ENCODE results near the gene PXDN.

PXDN gene

DNA sequence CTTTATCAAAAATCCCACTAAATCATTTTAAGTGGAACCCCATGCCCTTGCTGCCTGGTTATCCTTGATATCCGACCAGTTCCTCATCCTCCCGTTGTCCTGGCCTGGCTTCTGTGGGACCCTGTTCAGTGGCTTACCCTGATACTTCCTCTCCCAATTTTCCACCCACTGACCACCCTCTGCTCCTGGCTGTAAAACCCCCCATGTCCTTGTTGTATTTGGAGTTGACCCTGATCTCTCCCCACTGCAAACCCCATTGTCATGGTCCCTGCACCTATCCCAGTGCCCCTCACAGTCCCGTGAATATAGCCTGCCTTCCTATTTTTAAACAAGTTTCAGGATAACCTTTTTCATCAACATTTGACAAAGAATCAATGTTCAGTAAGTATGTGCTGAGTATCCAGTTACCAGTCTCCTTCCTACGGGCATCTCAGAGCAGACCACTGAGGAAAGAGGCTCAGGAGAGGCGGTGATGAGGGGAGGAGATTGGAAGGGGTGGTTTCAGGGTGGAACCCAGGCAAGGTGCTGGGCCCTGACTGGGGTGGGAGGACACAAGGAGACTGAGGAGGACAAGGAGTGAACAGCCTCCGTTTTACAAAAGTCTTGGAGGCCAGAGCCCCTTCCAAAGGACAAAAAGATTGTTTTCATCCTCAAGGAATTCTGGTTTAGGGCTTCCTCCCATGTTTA, 131.8 kb downstream of the PXDN start:
- Histone ChIP-seq H3K9me3 (ENCODE audit: insufficient read depth, low read length, severe bottlenecking) (no peaks in the 10 kb centered on the region), H3K27me3 (ENCODE audit: insufficient read depth, low read length, poor library complexity) (no peaks in the 10 kb centered on the region), H4K20me1 (ENCODE audit: insufficient read depth, low read length) (no peaks in the 10 kb centered on the region), H3K4me2 (ENCODE audit: insufficient read depth, low read length) (no peak overlapping the region), H3K27ac (ENCODE audit: low read length) (no peak overlapping the region), H3K4me1 (ENCODE audit: insufficient read depth, low read length) (peaks cover 11% of the 10 kb centered on the region; the same call in 1 of the 2 replicates), H3K79me2 (ENCODE audit: insufficient read depth, low read length) (no peaks in the 10 kb centered on the region), H3K4me3 (ENCODE audit: low read depth in 1 of 2, low read length in 2 of 2) (no peak overlapping the region), H2AFZ (ENCODE audit: low read depth, low read length) (no peak overlapping the region), H3K9ac (ENCODE audit: low read depth, low read length) (no peak overlapping the region), H3K36me3 (ENCODE audit: insufficient read depth, low read length) (no peaks in the 10 kb centered on the region)
- ATAC-seq (ENCODE audit: insufficient read depth, low read depth) = no peak
- no peak for TF ChIP-seq EZH2 (IDR thresholded peaks at IDR 0.05; ENCODE audit: borderline replicate concordance, low read depth, low read length, severe bottlenecking)
- TF ChIP-seq, protein P1, sequence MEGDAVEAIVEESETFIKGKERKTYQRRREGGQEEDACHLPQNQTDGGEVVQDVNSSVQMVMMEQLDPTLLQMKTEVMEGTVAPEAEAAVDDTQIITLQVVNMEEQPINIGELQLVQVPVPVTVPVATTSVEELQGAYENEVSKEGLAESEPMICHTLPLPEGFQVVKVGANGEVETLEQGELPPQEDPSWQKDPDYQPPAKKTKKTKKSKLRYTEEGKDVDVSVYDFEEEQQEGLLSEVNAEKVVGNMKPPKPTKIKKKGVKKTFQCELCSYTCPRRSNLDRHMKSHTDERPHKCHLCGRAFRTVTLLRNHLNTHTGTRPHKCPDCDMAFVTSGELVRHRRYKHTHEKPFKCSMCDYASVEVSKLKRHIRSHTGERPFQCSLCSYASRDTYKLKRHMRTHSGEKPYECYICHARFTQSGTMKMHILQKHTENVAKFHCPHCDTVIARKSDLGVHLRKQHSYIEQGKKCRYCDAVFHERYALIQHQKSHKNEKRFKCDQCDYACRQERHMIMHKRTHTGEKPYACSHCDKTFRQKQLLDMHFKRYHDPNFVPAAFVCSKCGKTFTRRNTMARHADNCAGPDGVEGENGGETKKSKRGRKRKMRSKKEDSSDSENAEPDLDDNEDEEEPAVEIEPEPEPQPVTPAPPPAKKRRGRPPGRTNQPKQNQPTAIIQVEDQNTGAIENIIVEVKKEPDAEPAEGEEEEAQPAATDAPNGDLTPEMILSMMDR (IDR thresholded peaks at IDR 0.05; ENCODE audit: borderline replicate concordance, extremely low read depth, low read length, poor library complexity, severe bottlenecking) = no peak
- DNase-seq = no peak

DNA sequence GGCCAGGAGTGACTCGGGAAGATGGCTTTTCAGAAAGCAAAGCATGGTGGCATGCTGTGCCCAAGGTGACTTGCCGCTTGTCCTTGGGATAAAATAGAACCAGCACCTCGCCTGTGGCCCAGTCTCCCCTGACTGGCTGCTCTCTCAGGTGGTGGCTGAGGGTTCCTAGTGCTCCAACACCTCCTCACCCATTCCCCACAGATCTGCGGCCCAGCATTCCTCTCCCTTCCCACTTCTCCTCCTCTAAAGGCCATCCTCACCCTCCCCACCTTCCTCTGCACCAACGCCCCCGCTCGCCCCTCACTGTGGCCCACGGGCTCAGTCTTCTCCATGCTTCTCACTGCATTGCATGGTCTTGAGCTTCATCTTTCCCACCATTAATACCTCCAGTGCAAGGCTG, 132.4 kb downstream of the PXDN start:
- ATAC-seq (ENCODE audit: insufficient read depth, low read depth) (no peak), DNase-seq (no peak)
- no peak overlapping the region for H3K4me3 ChIP-seq (ENCODE audit: low read depth in 1 of 2, low read length in 2 of 2)
- H3K27ac ChIP-seq (ENCODE audit: low read length) = no peak overlapping the region
- H3K4me2 ChIP-seq (ENCODE audit: insufficient read depth, low read length) = no peak overlapping the region
- no peaks in the 10 kb centered on the region for H3K79me2 ChIP-seq (ENCODE audit: insufficient read depth, low read length)
- TF ChIP-seq, protein P1 (IDR thresholded peaks at IDR 0.05; ENCODE audit: borderline replicate concordance, extremely low read depth, low read length, poor library complexity, severe bottlenecking) = no peak
- TF ChIP-seq EZH2 (IDR thresholded peaks at IDR 0.05; ENCODE audit: borderline replicate concordance, low read depth, low read length, severe bottlenecking) = no peak
- no peaks in the 10 kb centered on the region for H4K20me1 ChIP-seq (ENCODE audit: insufficient read depth, low read length)
- no peaks in the 10 kb centered on the region for H3K36me3 ChIP-seq (ENCODE audit: insufficient read depth, low read length)
- peaks cover 11% of the 10 kb centered on the region; the same call in 1 of the 2 replicates for H3K4me1 ChIP-seq (ENCODE audit: insufficient read depth, low read length)
- no peak overlapping the region for H2AFZ ChIP-seq (ENCODE audit: low read depth, low read length)
- H3K9me3 ChIP-seq (ENCODE audit: insufficient read depth, low read length, severe bottlenecking) = no peaks in the 10 kb centered on the region
- no peak overlapping the region for H3K9ac ChIP-seq (ENCODE audit: low read depth, low read length)
- H3K27me3 ChIP-seq (ENCODE audit: insufficient read depth, low read length, poor library complexity) = no peaks in the 10 kb centered on the region

DNA sequence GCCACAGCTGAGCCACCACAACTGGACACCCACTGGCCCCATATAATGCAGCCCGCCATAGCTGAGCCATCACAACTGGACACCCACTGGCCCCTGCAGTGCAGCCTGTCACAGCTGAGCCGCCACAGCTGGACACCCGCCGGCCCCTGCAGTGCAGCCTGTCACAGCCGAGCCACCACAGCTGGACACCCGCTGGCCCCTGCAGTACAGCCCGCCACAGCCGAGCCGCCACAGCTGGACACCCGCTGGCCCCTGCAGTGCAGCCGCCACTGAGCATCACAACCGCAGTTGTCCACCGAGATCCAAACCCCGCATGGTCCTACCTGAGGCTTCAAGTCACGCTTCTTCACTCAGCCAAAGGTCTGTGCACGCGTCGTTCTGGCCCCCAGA, 134.2 kb downstream of the PXDN start:
- Histone ChIP-seq H3K4me2 (ENCODE audit: insufficient read depth, low read length) (0 out of 2 replicates have a peak overlapping the region, but pooled peaks have one; percentile 7), H3K9me3 (ENCODE audit: insufficient read depth, low read length, severe bottlenecking) (no peaks in the 10 kb centered on the region), H3K4me3 (ENCODE audit: low read depth in 1 of 2, low read length in 2 of 2) (no peak overlapping the region), H3K36me3 (ENCODE audit: insufficient read depth, low read length) (no peaks in the 10 kb centered on the region), H3K4me1 (ENCODE audit: insufficient read depth, low read length) (peaks cover 11% of the 10 kb centered on the region; the same call in 1 of the 2 replicates), H3K79me2 (ENCODE audit: insufficient read depth, low read length) (no peaks in the 10 kb centered on the region), H3K27ac (ENCODE audit: low read length) (no peak overlapping the region), H2AFZ (ENCODE audit: low read depth, low read length) (no peak overlapping the region), H3K27me3 (ENCODE audit: insufficient read depth, low read length, poor library complexity) (no peaks in the 10 kb centered on the region), H4K20me1 (ENCODE audit: insufficient read depth, low read length) (no peaks in the 10 kb centered on the region), H3K9ac (ENCODE audit: low read depth, low read length) (no peak overlapping the region)
- no peak for DNase-seq
- no peak for ATAC-seq (ENCODE audit: insufficient read depth, low read depth)
- TF ChIP-seq EZH2 (IDR thresholded peaks at IDR 0.05; ENCODE audit: borderline replicate concordance, low read depth, low read length, severe bottlenecking) = no peak
- TF ChIP-seq, protein P1 (IDR thresholded peaks at IDR 0.05; ENCODE audit: borderline replicate concordance, extremely low read depth, low read length, poor library complexity, severe bottlenecking) = no peak
